Measurements from ENCODE around the gene WDR1. TPM values are rescaled to one million over a fixed set of nuclear protein-coding genes. Genes with fewer than 3 reads are reported as not detected.
A peak's percentile ranks its signal among the peaks of the same experiment; 100 is the strongest.

Gene WDR1
- total and polyA plus RNA-seq, 8 donors = 30.0 to 102 (median 57.7) TPM

DNA sequence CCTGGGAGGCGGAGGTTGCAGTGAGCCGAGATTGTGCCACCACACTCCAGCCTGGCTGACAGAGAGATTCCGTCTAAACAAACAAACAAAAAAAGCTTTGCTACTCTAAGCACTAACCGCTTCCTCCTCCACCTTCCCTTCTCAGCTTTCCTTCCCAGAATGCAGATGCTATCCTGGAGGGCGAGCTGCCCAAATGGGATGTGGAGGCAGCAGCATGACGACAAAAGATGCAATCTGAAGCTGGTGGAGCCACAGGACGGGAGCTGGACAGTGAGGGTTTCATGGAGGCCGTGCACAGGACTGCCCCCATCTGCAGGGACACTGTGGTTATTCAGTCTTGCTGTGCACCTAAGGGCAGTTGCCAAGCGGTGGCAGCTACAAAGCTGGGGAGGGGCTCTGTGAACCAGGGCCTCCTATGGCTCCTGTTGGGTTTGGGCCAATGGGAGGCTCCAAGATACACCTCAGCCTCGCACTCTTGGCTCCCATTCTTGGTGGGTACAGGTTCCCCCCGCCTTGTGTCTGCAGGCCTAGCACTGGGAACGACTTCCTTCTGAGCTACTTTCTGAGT lies 47.4 kb downstream of the WDR1 start:
- Histone ChIP-seq H3K36me3 (peaks cover 0 to 5% (median under 1%) of the 10 kb centered on the region in 3 donors), H3K9me3 (no peaks in the 10 kb centered on the region), H3K4me1 (no peaks in the 10 kb centered on the region), H3K27me3 (no peaks in the 10 kb centered on the region), H3K27ac (no peak overlapping the region), H3K4me3 (no peak overlapping the region)
- FAIRE-seq = no peak
- WGBS, 2 donors = 88 to 93% methylated on average over 12 of the region's 12 CpGs
- no peak for ATAC-seq
- DNase-seq = no peak
- intact Hi-C loops (cut with DNase I) = no loop called here
- TF ChIP-seq, protein P1, sequence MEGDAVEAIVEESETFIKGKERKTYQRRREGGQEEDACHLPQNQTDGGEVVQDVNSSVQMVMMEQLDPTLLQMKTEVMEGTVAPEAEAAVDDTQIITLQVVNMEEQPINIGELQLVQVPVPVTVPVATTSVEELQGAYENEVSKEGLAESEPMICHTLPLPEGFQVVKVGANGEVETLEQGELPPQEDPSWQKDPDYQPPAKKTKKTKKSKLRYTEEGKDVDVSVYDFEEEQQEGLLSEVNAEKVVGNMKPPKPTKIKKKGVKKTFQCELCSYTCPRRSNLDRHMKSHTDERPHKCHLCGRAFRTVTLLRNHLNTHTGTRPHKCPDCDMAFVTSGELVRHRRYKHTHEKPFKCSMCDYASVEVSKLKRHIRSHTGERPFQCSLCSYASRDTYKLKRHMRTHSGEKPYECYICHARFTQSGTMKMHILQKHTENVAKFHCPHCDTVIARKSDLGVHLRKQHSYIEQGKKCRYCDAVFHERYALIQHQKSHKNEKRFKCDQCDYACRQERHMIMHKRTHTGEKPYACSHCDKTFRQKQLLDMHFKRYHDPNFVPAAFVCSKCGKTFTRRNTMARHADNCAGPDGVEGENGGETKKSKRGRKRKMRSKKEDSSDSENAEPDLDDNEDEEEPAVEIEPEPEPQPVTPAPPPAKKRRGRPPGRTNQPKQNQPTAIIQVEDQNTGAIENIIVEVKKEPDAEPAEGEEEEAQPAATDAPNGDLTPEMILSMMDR (IDR thresholded peaks at IDR 0.05) = no peak

DNA sequence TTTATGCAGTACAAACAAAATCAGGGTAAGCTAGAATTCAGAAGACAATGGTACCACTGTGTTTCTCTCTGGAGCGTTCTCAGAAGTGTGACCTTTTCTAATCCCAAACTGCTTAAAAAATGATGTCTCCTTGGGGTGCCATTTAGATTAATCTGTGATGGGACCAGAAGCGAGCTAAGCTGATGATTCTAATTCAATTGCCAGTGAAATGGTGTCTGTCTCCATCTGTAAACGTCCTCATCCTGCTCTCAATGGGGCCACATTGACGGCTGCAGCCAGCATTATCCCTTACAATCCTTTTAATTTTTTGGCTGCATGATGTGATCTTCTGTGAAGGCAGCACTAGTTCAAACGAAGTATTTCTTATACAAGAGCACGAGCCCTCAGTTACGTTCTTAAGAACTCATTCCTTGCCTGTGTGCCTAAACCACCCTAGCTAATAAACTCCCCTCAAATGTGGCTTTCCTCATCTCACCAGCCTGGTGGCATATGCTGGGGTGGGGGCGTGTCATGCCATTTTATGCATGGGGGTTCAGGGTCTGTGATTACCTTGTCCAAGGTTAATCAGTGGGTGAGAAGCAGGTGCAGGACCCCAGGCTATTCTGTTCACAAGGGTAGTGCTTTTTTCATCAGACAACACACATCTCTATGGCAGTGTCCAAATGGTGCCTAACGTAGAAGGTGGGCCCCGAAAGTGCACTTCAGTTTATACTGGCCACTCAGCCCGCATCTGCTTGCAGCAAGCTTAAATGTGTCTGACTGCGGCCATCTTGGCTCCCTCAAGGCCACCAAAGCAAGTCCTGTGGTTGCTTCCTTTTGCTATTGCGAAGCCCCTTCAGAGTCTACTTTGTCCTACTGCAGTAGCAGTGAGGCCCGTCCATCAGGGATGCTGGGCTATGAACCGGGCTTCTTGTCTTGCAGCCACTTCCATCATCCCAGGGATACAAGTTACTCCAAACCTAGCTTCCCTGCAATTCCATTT lies 49.6 kb downstream of the WDR1 start:
- no peak for FAIRE-seq

DNA sequence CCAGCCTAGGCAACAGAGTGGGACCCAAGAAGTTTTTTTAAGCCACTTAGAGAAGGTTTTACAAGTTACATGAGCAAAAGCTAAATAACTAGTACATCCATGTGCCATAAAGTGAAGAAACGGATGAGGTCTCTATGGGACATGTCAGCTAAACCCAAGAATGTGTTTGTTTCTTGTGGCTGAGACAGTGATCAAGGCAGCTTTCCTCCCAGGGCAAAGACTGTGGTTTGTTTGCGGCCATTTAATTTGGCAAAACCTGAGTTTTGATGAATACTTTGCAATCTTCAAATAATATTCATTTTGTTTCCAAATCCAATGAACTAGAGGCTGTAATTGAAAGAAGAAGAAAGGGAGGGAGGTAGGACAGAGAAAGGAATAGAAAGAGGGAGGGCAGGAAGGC lies 50.4 kb downstream of the WDR1 start:
- H3K4me3 ChIP-seq = no peak overlapping the region
- WGBS, 2 donors = 64 to 65% methylated on average over 2 of the region's 2 CpGs
- no peak for FAIRE-seq
- no peak overlapping the region for H3K27ac ChIP-seq
- intact Hi-C loops (cut with DNase I) = no loop called here
- no peak for ATAC-seq
- TF ChIP-seq, protein P1 (IDR thresholded peaks at IDR 0.05) = no peak
- DNase-seq = no peak
- no peaks in the 10 kb centered on the region for H3K36me3 ChIP-seq
- H3K27me3 ChIP-seq = no peaks in the 10 kb centered on the region
- no peaks in the 10 kb centered on the region for H3K4me1 ChIP-seq
- H3K9me3 ChIP-seq = no peaks in the 10 kb centered on the region

More for the DNA sequence above, 49.6 kb downstream of the WDR1 start:
- intact Hi-C loops (cut with DNase I) = no loop called here
- no peak overlapping the region for H3K27ac ChIP-seq
- TF ChIP-seq, protein P1 (IDR thresholded peaks at IDR 0.05) = no peak
- no peak for DNase-seq
- H3K4me3 ChIP-seq = no peak overlapping the region
- WGBS, 2 donors = 85 to 91% methylated on average over 15 of the region's 15 CpGs
- H3K27me3 ChIP-seq = no peaks in the 10 kb centered on the region
- ATAC-seq = no peak
- H3K36me3 ChIP-seq = no peaks in the 10 kb centered on the region
- H3K4me1 ChIP-seq = no peaks in the 10 kb centered on the region
- no peaks in the 10 kb centered on the region for H3K9me3 ChIP-seq

DNA sequence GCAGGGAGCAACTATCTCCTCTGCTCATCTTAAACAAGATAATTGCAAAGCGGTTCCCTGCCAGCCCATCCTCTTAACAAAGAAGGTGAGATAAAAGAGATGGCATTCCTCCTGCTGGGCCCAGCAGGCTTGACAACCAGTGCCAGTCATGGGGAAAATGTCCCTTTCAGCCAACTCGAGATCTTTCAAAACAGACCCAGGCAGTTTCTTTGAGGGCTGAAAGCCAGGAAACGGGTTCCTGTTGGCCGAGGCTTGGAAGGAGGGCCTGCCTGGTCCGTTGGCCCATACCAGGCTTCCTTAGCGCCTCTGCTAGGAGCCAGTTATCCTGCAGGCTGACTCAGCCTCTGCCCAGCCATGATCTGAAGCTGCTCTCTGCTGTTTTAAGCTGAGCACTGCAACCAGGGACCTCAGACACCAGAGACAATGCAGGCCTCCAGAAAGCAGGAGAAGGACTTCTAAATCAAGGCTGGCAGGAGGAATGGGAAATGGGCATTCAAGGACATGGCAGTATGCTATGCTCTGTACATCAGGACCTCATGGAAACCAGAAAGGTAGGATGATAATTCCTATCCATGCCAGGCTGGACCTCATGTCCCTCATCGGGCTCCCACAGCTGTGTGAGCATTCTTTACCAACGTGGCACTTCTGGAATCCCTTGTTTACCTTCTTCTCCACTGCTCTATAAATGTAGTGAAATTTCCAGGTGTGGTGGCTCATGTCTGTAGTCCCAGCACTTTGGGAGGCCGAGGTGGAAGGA lies 52.9 kb downstream of the WDR1 start:
- ATAC-seq = peak; percentile 81 to 98 (median 96)
- FAIRE-seq = no peak
- no peaks in the 10 kb centered on the region for H3K36me3 ChIP-seq
- TF ChIP-seq, protein P1 (IDR thresholded peaks at IDR 0.05) = peak in 3 of 4 donors; percentile 22 to 38 (median 34)
- H3K4me1 ChIP-seq = no peaks in the 10 kb centered on the region
- intact Hi-C loops (cut with DNase I) = no loop called here
- no peaks in the 10 kb centered on the region for H3K27me3 ChIP-seq
- H3K9me3 ChIP-seq = no peaks in the 10 kb centered on the region
- DNase-seq = peak in 3 of 6 donors; percentile 35 to 60 (median 40)
- no peak overlapping the region for H3K4me3 ChIP-seq
- 57% methylated on average over 9 of the region's 9 CpGs for WGBS, 2 donors
- H3K27ac ChIP-seq = peak overlapping the region in 1 of 4 donors; percentile 33
